Measurements from ENCODE around the gene DDO. TPM values are rescaled to one million over a fixed set of nuclear protein-coding genes. Genes with fewer than 3 reads are reported as not detected.

DDO gene
- total RNA-seq, 6 experiments from 2014 or later = 4.6 to 9.4 (median 6.4) TPM

DNA sequence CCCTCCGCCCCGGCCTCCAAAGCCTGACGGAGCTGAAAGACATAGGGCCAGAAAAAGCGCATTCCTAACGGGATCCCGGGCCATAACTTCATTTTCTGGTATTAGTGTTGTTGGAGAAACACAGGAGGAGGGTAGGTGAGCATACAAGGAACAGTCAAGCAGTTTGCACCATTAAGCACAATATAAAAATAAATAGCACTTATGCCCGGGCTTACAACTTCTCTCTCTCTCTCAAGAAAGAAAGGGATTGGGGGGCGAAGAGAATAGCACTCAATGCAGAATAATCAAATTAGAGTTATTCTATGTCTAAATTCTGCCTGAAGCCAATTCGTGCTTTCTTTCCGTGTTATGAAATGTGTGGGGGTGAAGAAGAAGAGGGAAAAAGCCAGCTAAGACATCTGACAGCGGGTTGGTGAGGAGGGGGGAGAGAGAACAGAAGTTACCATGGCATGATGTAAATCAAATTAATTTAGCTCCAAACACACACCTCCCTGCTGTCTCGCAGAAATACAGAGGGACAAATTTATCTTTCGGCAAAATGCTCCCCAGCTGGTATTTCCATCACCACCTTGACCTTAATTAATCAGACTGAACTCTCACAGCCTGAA, 56.7 kb downstream of the DDO start:
- H3K4me1 ChIP-seq = peaks cover 0 to 9% (median 0%) of the 10 kb centered on the region in 4 donors
- no peaks in the 10 kb centered on the region for H3K27me3 ChIP-seq
- DNase-seq (no peak), ATAC-seq (peak in 1 of 4 donors; percentile 8)
- H3K4me3 ChIP-seq = peak overlapping the region; percentile 30 to 64 (median 38)
- H3K36me3 ChIP-seq = no peaks in the 10 kb centered on the region
- intact Hi-C loops (cut with DNase I) = no loop called here
- no peaks in the 10 kb centered on the region for H3K9me3 ChIP-seq
- H3K27ac ChIP-seq = peak overlapping the region in 1 of 3 donors; percentile 44
- TF ChIP-seq POLR2A (IDR thresholded peaks at IDR 0.05) = no peak
- TF ChIP-seq, protein P1, sequence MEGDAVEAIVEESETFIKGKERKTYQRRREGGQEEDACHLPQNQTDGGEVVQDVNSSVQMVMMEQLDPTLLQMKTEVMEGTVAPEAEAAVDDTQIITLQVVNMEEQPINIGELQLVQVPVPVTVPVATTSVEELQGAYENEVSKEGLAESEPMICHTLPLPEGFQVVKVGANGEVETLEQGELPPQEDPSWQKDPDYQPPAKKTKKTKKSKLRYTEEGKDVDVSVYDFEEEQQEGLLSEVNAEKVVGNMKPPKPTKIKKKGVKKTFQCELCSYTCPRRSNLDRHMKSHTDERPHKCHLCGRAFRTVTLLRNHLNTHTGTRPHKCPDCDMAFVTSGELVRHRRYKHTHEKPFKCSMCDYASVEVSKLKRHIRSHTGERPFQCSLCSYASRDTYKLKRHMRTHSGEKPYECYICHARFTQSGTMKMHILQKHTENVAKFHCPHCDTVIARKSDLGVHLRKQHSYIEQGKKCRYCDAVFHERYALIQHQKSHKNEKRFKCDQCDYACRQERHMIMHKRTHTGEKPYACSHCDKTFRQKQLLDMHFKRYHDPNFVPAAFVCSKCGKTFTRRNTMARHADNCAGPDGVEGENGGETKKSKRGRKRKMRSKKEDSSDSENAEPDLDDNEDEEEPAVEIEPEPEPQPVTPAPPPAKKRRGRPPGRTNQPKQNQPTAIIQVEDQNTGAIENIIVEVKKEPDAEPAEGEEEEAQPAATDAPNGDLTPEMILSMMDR (IDR thresholded peaks at IDR 0.05) = no peak
- 43% methylated on average over 9 of the region's 13 CpGs for WGBS (ENCODE audit: insufficient coverage, low coverage, low lambda C conversion rate, missing lambda C conversion rate)

DNA sequence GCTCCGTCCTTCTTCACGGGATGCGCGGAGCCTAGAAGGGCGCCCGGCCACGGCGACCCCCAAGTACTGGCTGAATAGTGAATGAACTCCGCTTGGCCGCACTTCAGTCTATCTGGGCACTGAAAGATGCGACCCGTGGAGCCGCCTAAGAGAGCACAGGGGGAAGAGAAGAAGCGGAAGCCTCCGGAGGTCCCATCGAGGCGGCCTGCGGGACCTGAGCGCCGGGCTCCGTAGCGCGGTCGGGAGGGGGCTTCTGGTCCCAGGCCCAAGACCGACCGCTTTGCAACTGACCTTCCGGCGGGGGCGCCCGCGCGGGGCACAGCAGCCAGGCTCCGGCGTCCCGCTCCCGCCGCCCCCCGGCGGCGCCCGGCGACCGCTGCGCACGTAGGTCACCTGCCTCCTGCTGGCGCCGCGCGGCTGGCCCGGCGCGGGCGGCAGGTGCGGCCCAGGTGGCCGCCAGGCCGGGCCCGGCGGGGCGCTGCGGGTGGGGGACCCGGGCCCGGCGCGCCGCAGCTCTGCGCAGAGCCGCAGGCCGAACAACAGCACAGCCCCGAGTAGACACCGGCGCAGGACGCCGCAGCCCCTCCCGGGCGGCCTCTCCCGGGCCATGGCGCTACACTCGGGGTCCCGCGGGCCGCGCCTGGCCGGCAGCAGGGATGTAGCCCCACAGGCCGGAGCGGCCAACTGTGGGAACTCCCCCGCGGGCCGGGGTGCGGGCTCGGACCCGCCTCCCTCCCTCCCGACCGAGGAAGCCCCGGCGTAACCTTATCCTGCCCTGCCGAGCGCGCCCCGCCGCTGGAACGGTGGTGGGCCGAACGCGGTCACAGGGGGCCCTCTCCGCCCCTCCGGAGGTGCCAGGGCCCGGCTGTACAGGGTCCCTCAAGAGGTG, 57.5 kb downstream of the DDO start, which contains the start of gene METTL24:
METTL24 (minus strand) TSS at position 686 of the 889 bp plus-strand sequence; CDS start at position 609, 77 bp downstream.
- ATAC-seq (peak; percentile 54 to 74 (median 61)), DNase-seq (peak in 1 of 3 donors; percentile 39)
- intact Hi-C loops (cut with DNase I) = no loop called here
- H3K27ac ChIP-seq = peak within 1 kb of the TSS in 1 of 3 donors; percentile 44
- no peaks in the 10 kb centered on the region for H3K27me3 ChIP-seq
- 4% methylated on average over 37 of the region's 107 CpGs for WGBS (ENCODE audit: insufficient coverage, low coverage, low lambda C conversion rate, missing lambda C conversion rate)
- peaks cover 0 to 9% (median 0%) of the 10 kb centered on the region in 4 donors for H3K4me1 ChIP-seq
- peak within 1 kb of the TSS; percentile 48 to 64 (median 50) for H3K4me3 ChIP-seq
- H3K36me3 ChIP-seq = no peaks in the 10 kb centered on the region
- no peaks in the 10 kb centered on the region for H3K9me3 ChIP-seq
- TF ChIP-seq, protein P1 (IDR thresholded peaks at IDR 0.05) = peak in 2 of 4 donors; percentile 10 to 38
- TF ChIP-seq POLR2A (IDR thresholded peaks at IDR 0.05) = no peak

DNA sequence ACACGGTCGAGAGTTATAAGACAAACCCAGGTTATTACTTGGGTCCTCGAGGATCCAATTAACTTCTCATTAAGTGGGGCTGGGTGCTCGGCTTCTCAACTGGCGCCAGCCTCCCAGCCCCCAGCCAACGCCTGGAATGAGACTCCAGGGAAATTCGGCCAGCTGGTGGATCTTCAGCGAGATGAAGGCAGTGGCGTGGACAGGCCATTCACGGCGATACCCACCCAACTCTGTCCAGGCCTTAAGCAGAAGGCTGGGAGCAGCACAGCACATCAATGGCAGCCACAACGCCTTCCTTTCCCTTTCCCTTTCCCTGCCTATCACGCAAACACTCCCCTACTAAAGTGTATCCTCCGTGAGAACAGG, 58.1 kb downstream of the DDO start:
- intact Hi-C loops (cut with DNase I) = no loop called here
- TF ChIP-seq, protein P1 (IDR thresholded peaks at IDR 0.05) = no peak
- no peak for TF ChIP-seq POLR2A (IDR thresholded peaks at IDR 0.05)
- no peak for DNase-seq
- no peaks in the 10 kb centered on the region for H3K36me3 ChIP-seq
- H3K27ac ChIP-seq = no peak overlapping the region
- WGBS (ENCODE audit: insufficient coverage, low coverage, low lambda C conversion rate, missing lambda C conversion rate) = 71% methylated on average over 6 of the region's 14 CpGs
- peak overlapping the region; percentile 48 to 64 (median 50) for H3K4me3 ChIP-seq
- H3K27me3 ChIP-seq = no peaks in the 10 kb centered on the region
- no peaks in the 10 kb centered on the region for H3K9me3 ChIP-seq
- ATAC-seq = peak in 2 of 4 donors; percentile 11 to 13
- H3K4me1 ChIP-seq = peaks cover 0 to 9% (median 0%) of the 10 kb centered on the region in 4 donors

DNA sequence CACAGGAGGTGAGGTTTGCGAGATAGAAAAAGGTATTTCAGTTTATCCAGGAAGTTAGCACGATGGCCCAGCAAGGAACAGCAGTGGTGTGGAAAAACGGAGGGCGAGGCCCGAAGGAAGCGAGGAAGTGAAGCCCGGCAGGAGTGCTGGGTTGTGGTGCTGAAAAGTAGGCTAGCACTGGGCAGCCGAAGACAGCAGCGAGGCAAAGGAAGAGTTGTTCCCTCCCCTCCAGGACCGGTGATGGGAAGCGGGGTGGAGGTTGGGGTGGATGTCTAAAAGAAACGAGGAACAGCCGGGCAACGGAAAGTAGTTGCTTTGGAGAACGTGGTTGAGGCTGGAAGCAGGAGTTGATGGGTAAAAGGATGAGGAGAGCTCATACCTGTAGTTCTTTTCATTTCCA, 58.6 kb downstream of the DDO start:
- DNase-seq (no peak), ATAC-seq (no peak)
- WGBS (ENCODE audit: insufficient coverage, low coverage, low lambda C conversion rate, missing lambda C conversion rate) = 65% methylated on average over 7 of the region's 15 CpGs
- intact Hi-C loops (cut with DNase I) = no loop called here
- H3K27me3 ChIP-seq = no peaks in the 10 kb centered on the region
- H3K36me3 ChIP-seq = no peaks in the 10 kb centered on the region
- H3K27ac ChIP-seq = no peak overlapping the region
- no peaks in the 10 kb centered on the region for H3K9me3 ChIP-seq
- no peak for TF ChIP-seq POLR2A (IDR thresholded peaks at IDR 0.05)
- TF ChIP-seq, protein P1 (IDR thresholded peaks at IDR 0.05) = no peak
- no peak overlapping the region for H3K4me3 ChIP-seq
- peaks cover 0 to 9% (median 0%) of the 10 kb centered on the region in 4 donors for H3K4me1 ChIP-seq
